ENCODE results near the gene ZBTB48.

DNA sequence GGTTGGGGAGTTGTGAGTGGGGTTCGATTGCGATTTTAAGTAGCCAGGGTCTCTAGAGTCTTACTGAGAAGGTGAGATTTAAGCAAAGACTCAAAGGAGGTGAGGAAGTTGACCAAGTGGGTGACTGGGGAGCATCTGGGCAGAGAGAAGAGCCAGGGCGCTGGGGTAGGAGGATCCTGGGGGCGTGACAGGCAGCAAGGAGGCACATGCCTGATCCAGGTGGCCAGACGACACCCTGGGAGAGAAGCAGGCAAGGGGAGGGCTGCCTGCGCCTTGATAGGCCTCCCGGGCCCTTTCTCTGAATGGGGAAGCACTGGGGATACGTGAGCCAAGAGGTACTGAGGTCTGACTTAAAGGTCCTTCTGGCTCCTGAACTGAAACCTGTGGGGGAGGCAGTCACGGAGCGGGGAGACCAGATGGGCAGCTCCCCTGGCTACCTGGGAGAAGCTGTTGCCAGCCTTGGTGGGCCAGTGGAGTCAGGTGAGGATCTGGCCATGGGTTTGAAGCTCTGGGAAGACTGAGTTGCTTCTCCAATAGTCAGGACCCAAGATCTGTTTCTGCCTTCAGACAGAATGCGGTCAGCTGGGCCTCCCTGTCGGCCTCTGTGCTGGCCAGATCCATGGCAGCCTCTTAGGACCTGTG, 5.4 kb downstream of the ZBTB48 start:
- TF ChIP-seq, protein P1, sequence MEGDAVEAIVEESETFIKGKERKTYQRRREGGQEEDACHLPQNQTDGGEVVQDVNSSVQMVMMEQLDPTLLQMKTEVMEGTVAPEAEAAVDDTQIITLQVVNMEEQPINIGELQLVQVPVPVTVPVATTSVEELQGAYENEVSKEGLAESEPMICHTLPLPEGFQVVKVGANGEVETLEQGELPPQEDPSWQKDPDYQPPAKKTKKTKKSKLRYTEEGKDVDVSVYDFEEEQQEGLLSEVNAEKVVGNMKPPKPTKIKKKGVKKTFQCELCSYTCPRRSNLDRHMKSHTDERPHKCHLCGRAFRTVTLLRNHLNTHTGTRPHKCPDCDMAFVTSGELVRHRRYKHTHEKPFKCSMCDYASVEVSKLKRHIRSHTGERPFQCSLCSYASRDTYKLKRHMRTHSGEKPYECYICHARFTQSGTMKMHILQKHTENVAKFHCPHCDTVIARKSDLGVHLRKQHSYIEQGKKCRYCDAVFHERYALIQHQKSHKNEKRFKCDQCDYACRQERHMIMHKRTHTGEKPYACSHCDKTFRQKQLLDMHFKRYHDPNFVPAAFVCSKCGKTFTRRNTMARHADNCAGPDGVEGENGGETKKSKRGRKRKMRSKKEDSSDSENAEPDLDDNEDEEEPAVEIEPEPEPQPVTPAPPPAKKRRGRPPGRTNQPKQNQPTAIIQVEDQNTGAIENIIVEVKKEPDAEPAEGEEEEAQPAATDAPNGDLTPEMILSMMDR (conservative IDR thresholded peaks at IDR 0.05 in 1 of 2, IDR thresholded peaks at IDR 0.05 in 1 of 2; ENCODE audit: low read depth in 1 of 2, low read length in 2 of 2): no peak
- TF ChIP-seq EZH2 (IDR thresholded peaks at IDR 0.05; ENCODE audit: low read length, missing control alignments): no peak

All from fibroblast of lung (primary cell).